Hematopoietic multipotent progenitor cell treated with erythropoietin and hydrocortisone succinate and interleukin-3 and kit ligand, for 4 days (in vitro differentiated cells): ENCODE results near the gene SPRING1.
A peak's percentile ranks its signal among the peaks of the same experiment; 100 is the strongest.

Source experiments
- DNase-seq: peaks from one replicate; pipeline ENCODE4 v3.0.0-alpha.2; 2015

SPRING1 gene

DNA sequence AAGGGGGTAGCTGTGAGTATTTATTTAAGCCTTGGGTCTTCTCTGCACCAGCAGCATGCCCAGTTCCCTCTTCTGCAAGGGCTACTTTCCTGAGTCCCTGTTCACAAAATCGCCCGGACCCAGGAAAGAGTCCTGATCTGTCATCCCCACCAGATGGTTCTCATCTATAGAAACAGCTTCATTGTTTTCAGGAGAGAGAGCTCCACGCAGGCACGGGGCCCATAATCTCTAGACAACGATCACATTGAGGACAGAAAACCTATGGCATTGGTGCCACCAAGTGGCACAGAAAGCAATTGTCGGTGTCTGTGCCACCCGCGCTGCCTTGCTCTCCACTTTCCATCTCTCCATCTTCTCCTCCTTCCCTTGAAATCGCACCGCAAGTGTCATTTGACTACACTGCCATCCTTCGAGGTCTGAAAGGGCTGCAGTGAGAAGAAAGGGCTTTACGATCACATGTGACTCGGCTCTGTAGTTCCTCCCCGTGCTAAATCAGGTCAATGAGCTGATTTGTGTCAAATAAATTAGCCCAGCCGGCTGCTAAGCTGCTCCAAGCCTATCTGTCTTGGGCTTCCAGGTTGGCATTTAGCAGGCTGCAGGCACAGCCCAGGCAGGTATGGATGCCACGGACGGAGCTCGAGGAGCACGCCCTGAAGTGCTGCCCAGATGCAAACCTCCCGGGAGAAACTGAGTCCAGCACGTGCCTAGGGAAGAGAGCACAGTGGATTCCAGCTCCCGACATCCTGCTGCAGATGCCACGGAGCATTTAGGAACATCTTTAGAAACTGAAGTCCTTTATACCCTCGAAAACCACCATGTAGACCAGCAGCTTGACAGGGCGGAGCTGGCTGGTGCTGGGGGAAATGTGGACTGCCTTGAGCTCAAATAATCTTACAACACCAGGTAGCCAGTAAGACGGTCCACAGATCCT is 28.8 kb downstream of the SPRING1 start:
- DNase-seq, result peak; percentile 86

DNA sequence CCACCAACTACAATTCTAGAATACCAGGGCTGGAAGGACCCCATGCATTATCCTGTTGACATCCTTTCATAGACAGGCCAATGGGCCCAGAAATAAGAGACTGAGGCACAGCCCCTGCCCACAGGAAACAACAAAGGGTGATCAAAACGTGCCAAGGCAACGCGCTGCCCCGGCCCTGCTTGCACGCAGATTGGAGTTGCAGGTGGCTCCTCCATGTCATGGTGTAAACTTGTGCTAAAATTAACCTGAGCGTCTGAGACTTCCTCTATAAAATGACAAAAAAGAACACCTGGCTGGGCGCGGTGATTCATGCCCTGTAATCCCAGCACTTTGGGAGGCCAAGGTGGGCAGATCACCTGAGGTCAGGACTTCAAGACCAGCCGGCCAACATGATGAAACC is 30.1 kb downstream of the SPRING1 start:
- no peak for DNase-seq

DNA sequence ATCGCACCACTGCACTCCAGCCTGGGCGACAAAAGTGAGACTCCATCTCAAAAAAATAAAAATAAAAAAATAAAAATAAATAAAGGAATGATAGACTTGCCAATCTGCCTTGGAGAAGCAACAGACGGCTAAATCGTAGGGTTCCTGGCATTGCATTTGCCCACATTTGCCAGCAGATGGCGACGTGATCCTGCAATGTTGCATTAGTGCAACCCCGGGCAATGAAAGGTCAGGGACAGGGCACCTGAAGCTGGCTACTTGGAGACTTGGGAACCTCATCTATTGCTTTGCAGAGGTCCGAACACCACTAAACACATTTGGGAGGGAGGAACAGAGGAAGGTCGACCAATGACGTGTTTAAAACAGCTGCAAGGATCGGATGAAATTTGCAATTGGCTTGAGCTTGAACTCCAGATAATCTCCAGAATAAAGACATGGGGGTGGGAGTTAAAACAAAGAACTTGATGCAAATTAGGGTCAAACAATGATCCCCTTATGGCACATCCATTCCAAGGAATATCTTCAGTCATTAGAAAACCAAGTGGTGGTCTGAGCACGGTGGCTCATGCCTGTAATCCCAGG is 34.6 kb downstream of the SPRING1 start:
- DNase-seq, result peak; percentile 81

DNA sequence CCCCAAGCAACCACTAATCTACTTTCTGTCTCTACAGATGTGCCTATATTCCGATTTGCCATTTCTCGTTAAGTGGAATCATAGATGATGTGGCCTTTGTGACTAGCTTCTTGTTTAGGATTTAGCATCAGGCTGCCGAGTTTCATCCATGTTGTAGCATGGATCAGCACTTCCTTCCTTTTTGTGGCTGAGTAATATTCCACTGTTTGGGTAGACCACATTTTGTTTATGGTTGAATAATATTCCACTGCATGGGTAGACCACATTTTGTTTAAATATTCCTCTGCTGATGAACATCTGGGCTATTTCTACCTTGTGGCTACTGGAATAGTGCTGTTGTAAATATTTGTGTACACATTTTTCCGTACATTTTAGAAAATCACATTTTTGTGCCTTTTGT is 36.4 kb downstream of the SPRING1 start:
- DNase-seq, result no peak

DNA sequence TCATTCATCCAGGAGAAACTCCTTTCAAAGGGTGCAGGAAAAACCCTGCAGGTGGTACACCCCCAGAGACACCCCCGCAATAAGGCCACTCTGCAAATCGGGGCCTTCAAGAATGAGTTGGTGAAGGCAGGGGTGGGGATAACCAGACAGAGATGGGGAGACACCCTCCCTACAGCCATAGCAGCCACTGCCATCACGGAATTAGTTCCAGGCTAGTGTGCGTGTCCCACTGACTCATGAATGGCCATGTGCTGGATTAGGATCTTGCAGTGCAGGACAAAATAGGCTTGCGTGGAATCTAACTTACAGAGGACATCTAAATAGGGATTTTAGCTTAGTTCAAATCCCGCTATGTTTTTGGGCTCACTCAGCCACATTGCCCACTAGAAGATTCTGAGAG is 37.8 kb downstream of the SPRING1 start:
- DNase-seq, result no peak

DNA sequence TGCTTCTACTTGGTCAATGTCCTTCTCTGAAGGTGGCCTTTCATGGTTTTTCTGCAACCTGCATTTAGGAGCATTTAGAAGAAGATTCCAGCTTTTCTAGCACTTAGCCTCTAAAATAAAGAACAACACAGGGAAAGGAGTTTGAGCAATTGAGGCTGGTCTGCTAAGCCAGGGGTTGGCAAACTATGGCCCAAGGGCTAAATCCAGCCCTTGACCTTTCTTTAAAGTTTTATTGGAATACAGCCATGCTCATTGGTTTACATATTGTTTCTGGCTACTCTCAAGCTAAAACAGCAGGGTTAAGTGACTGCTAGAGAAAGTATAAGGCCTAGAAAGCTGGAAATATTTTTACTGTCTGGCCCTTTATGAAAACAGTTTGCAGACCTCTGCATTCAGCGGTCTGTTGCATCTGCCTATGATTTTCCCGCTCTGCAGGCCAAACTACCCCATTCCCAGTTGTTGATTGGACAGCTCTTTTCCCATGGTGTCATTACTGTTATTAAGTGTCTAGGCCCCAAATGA is 39.3 kb downstream of the SPRING1 start:
- DNase-seq, result no peak

DNA sequence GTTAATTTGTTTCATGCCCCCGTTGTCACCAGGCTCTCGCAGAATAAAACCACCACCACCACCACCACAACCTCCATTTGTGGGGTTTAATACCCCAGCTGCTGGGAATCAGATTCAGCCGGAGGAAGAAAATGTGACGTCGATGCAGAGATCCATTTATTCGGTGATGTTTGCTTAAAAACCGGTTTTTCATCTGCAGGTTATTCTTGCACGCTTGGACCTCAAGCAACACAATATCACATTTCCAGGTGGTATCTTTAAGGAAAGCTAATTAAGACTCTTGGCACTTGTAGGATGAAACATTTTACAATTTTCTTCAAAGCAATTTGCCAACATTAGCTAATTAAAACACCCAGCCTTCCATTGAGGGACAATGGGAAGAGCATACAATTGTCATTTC is 39.8 kb downstream of the SPRING1 start:
- no peak for DNase-seq

DNA sequence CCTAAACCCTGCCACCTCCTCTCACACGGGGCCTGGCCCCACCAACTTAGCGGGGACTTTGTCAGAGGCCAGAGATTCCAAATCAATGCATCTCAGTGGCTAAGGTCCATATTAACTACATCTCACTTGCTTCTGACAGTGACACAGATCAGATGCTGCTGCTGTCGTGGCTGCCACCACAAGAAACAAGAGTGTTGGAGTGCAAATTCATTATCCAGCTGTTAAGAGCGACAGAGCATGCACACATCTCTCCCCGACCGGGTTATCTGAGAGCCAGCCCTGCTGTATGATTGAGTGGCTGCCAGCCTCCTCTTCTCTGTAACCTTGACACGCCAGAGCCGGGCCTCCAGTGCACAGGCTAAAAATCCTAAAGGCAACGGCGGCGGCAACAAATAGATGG is 40.2 kb downstream of the SPRING1 start:
- no peak for DNase-seq

DNA sequence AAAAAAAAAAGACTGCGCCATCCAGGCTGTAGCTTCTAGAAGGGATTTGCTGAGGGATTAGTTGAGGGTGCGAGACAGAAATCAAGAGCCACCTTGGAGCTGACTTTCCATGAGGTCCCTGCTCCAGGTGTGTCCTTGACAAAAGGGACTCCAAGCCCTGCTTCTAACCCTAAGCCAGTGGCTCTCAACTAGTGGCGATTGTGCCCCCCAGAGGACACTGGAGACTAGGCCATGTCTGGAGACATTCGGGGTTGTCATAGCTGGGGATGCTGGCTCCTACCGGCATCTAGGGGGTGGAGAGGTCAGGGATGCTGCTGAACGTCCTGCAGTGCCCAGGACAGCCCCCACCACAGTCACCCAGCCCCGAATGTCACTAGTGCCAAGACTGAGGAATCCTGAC is 40.6 kb downstream of the SPRING1 start:
- peak; percentile 76 for DNase-seq

DNA sequence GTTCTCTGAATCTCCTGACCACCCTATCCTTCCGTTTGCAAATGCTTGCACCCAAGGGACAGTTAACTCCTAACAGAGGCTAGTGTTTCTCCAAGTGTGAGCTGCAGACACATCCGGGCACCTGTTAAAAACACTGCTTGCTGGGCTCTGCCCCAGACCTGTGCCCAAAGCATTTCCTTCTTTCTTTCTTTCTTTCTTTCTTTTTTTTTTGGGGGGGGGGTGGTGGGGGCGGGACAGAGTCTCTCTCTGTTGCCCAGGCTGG is 42.5 kb downstream of the SPRING1 start:
- DNase-seq, result no peak

DNA sequence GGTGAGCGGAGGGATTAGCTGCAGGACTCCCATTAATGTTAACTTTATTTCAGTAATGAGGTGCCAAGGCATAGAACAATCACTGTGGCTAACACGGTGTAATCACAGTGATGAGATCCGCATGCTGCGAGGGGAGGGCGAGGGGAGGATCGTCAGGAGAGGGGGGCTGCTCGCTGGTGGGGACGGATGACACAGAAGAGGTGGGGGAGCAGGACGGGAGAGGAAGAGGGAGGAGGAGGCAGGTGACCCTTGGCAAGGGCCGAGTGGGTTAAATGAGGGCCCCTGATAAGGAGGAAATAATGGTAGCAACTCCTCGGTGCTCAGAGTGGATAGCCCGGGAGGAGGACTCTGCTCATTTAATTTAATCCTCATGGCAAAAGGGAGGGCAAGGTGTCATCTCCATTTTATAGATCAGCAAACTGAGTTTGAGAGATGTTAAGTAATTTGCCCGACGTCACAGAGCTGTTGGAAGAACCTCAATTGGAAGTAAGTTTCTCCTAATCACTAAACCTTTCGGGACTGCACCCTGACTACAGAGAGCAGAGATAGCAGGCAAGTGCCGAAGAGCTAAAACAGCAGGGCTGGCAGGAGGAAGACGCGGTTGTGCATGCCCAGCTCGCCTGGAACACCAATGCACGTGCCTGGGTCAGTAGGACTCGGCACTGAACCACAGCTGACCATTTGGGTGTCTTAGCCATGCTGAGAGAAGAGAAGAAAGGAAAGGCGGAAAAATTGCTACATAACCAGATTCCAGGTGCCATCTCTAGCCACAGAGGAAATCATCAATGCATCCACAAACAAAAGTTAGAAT is 43.0 kb downstream of the SPRING1 start:
- no peak for DNase-seq

DNA sequence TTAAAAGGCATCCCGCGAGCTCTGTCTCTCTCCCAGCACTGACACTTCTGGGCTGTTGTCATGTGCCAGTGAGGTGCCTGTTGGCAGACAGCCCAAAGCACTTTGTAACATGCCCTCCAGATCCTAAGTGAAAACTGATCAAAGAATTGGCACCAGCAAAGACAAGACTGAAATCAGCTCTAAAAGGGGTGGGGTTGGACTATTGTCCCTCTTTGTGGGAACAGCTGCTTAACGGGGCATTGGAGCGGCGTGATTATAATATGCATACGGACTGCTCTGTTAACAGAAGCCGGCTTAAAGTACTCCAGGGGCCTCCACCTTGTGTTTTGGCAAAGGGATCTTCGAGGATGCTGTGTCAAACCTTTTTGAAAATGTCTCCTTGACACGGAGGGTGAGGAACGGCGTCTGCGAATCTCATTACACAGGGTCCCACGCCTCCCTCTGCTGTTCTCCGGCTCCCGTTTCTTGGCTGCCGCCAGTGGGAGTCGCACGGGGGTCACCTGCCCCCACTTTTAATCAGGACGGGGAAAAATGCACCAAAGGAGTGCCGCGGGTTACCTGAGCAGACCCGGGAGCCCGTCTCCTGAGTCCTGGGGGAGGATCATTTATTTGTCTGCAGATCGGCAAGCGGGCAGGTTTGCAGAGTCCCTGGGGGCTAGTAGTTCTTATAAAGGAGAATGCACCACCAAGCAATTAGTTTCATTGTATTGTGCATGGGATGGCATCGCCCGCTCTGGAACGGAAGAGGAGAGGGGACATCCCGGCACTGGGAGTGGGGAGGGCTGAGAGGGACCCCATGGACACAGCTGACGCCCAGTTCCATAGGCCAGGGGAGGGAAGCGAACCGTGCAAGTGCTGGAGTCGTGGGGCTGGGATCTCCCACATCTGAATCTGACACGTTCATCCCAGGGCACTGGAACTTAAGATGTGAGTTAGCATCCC is 44.3 kb downstream of the SPRING1 start:
- DNase-seq, result peak; percentile 52

DNA sequence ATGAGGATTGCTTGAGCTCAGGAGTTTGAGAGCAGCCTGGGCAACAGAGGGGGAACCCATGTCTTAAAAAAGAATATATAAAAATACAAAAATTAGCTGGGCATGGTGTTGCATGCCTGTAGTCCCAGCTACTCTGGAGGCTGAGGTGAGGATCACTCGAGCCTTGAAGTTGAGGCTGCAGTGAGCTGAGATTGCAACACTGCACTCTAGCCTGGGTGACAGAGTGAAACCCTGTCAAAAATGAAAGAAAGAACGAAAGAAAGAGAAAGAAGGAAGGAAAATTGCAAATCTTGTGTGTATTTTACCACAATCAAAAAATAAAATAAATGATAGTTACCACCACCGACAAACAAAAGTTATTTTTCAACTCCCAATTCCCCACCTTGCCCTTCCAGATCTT is 45.3 kb downstream of the SPRING1 start:
- no peak for DNase-seq

DNA sequence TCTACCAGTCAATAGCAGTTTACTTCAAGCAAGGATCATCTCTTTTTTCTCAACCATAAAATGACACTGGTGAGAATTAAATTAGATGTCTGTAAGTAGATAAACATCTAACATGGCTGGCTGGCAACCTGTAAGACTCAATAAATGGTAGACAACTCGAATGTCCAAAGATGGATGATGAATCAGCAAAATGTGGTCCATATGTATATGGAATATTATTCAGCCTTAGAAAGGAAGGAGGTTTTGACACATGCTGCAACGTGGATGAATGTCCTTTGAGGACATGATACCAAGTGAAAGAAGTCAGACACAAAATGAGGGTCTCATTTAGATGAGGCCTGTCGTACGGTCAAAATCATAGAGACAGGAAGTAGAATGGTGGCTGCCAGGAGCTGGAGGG is 46.2 kb downstream of the SPRING1 start:
- DNase-seq, result no peak

DNA sequence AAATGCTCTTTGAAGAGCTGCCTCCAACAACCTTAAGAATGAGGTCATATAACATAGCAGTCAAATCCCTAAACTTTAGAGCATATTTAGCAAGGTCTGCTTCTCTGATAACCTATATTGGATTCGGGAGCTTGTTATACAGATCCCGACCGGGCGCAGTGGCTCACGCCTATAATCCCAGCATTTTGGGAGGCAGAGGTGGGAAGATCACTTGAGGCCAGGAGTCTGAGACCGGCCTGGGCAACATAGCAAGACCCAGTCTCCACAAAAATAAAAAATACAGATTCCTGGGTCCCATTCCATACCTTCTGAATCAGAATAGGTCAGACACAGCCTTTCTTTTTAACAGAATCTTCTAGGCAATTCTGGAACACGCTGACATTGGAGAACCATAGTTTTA is 46.7 kb downstream of the SPRING1 start:
- DNase-seq, result no peak

DNA sequence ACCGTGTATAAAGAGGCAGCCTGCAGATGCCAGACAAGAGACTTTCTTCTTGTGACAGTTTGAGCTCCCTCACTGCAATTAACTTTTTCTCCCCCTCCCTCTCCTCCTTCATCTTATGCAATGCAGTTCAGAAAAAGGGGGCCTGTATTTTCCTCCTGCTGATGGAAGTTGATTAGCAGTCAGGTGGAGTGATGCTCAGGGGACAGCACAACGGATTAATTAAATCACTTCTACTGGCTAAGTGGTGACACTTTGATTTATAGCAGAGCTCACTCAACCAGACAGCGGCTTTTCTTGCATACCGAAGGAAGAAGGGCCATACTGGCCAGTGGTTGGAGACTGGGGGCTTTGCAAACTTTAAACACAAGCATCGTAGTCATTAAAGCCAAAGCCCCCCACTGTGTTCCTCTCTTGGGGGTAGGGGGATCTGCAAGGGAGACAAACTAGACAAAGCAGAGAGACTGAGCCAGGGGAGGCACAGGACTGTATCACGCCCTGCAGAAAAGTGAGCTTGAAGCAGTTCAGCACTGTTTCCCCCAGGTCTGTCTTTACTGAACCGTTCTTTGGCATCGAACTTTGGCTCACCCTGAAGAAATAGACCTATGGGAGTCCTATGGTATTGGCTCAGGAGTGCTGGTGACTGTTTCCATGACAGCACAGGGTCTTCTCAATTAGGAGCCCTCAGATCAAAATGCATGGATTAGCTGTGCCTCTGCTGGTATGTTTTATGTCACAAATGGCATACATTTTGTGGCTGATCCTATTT is 47.7 kb downstream of the SPRING1 start:
- peak; percentile 67 for DNase-seq

DNA sequence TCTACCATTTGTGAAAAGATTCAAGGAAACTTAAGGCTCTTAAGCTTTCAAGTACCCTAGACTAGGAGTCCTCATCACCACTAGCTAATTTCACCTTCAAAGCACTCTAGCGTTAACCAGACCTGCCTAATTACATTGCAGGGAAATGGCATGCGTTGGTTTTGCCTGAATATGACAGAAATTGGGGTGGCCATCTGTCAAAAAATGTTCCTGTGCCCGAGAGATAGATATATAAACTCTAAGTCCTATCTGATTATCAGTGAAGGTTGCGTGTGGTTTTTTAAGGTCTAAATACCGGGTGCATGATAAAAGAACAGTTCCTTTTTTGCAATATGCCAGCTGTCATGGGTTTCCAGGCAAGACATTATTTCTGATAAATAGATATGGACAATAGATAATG is 48.3 kb downstream of the SPRING1 start:
- peak; percentile 86 for DNase-seq
